ES-I3 (cell line): Measurements from ENCODE around the gene CCM2.
"Not testable (repeated sequence)": the region's sequence is repeated elsewhere in the genome, so short reads cannot be mapped to it uniquely, and the experiment has no call there.

Experiments
- H3K36me3 ChIP-seq: 2 replicates; pipeline ENCODE4 v1.6.1; 2013; ENCODE audit warnings: mild to moderate bottlenecking, low read length, control low read depth, moderate library complexity; ENCODE audit not compliant: insufficient read depth
- H3K4me1 ChIP-seq: 2 replicates; pipeline ENCODE4 v1.6.1; 2013; ENCODE audit warnings: mild to moderate bottlenecking, control low read depth, low read length; ENCODE audit not compliant: insufficient read depth
- H3K9ac ChIP-seq: 2 replicates; pipeline ENCODE4 v1.6.1; 2013; ENCODE audit warnings: low read depth, mild to moderate bottlenecking, low read length, moderate library complexity
- H3K9me3 ChIP-seq: 2 replicates; pipeline ENCODE4 v1.6.1; 2013; ENCODE audit warnings: mild to moderate bottlenecking, low read length, moderate library complexity; ENCODE audit not compliant: control insufficient read depth, insufficient read depth

The CCM2 gene

GRCh38 chr7:45100761-45101480, 100.9 kb downstream of the CCM2 start:
- H3K4me1 ChIP-seq: no peaks in the 10 kb centered on the region
- peaks cover 42% of the 10 kb centered on the region for H3K36me3 ChIP-seq
- no peak overlapping the region for H3K9ac ChIP-seq
- H3K9me3 ChIP-seq: no peaks in the 10 kb centered on the region

- Histone ChIP-seq H3K36me3 (peaks cover 50% of the 10 kb centered on the region), H3K9ac (no peak overlapping the region), H3K9me3 (no peaks in the 10 kb centered on the region), H3K4me1 (no peaks in the 10 kb centered on the region)
Measured at GRCh38 chr7:45101748-45102147, 101.7 kb downstream of the CCM2 start.

- Histone ChIP-seq H3K9me3 (no peaks in the 10 kb centered on the region), H3K4me1 (no peaks in the 10 kb centered on the region), H3K9ac (no peak overlapping the region), H3K36me3 (peaks cover 61% of the 10 kb centered on the region)
Measured at GRCh38 chr7:45102785-45103712, 103.0 kb downstream of the CCM2 start.

- Histone ChIP-seq H3K36me3 (peaks cover 72% of the 10 kb centered on the region), H3K4me1 (no peaks in the 10 kb centered on the region), H3K9me3 (no peaks in the 10 kb centered on the region), H3K9ac (no peak overlapping the region)
Measured at GRCh38 chr7:45103958-45104843, 104.2 kb downstream of the CCM2 start.

GRCh38 chr7:45104844-45105587, 105.0 kb downstream of the CCM2 start:
- Histone ChIP-seq H3K36me3 (peaks cover 75% of the 10 kb centered on the region), H3K9ac (no peak overlapping the region), H3K9me3 (no peaks in the 10 kb centered on the region), H3K4me1 (no peaks in the 10 kb centered on the region)

GRCh38 chr7:45105588-45106188, 105.7 kb downstream of the CCM2 start:
- H3K4me1 ChIP-seq: no peaks in the 10 kb centered on the region
- H3K9me3 ChIP-seq: no peaks in the 10 kb centered on the region
- no peak overlapping the region for H3K9ac ChIP-seq
- peaks cover 71% of the 10 kb centered on the region for H3K36me3 ChIP-seq

- Histone ChIP-seq H3K9me3 (no peaks in the 10 kb centered on the region), H3K36me3 (peaks cover 62% of the 10 kb centered on the region), H3K9ac (no peak overlapping the region), H3K4me1 (no peaks in the 10 kb centered on the region)
Measured at GRCh38 chr7:45106820-45107219, 106.8 kb downstream of the CCM2 start.

GRCh38 chr7:45107356-45107755, 107.4 kb downstream of the CCM2 start:
- Histone ChIP-seq H3K36me3 (peaks cover 60% of the 10 kb centered on the region), H3K9me3 (no peaks in the 10 kb centered on the region), H3K9ac (no peak overlapping the region), H3K4me1 (no peaks in the 10 kb centered on the region)

GRCh38 chr7:45108863-45109262, 108.9 kb downstream of the CCM2 start:
- Histone ChIP-seq H3K9me3 (no peaks in the 10 kb centered on the region), H3K9ac (no peak overlapping the region), H3K4me1 (no peaks in the 10 kb centered on the region), H3K36me3 (peaks cover 53% of the 10 kb centered on the region)

GRCh38 chr7:45111298-45112223, 111.6 kb downstream of the CCM2 start, which contains the start of gene TBRG4:
Gene TBRG4 (minus strand): TSS chr7:45111697. CDS start chr7:45109237, 2,460 bp downstream.
- Histone ChIP-seq H3K36me3 (peaks cover 27% of the 10 kb centered on the region), H3K9ac (peak within 1 kb of the TSS; percentile 78), H3K4me1 (no peaks in the 10 kb centered on the region), H3K9me3 (no peaks in the 10 kb centered on the region)

- H3K9me3 ChIP-seq: no peaks in the 10 kb centered on the region
- H3K9ac ChIP-seq: peak overlapping the region; percentile 78
- H3K4me1 ChIP-seq: no peaks in the 10 kb centered on the region
- peaks cover 17% of the 10 kb centered on the region for H3K36me3 ChIP-seq
Measured at GRCh38 chr7:45112648-45113047, 112.6 kb downstream of the CCM2 start.

- not testable (repeated sequence) for H3K9me3 ChIP-seq, H3K36me3 ChIP-seq, H3K9ac ChIP-seq, H3K4me1 ChIP-seq
Measured at GRCh38 chr7:45114257-45114656, 114.3 kb downstream of the CCM2 start.
